ENCODE data around the gene RFX8. TPM values are rescaled to one million over a fixed set of nuclear protein-coding genes. Genes with fewer than 3 reads are reported as not detected.

RFX8 gene
- total and polyA plus RNA-seq, 4 donors = 0.96 to 2.1 (median 1.0) TPM; not detected in 1

GRCh38 chr2:101403745-101404144, 71.2 kb downstream of the RFX8 start:
- H3K4me3 ChIP-seq (ENCODE audit: low read length in 2 of 2) = no peak overlapping the region
- ATAC-seq (ENCODE audit: low FRiP score) (no peak), DNase-seq (no peak)
- no peaks in the 10 kb centered on the region for H3K27me3 ChIP-seq (ENCODE audit: control insufficient read depth in 1 of 2, insufficient read depth in 2 of 2, low read length in 1 of 2)
- no peaks in the 10 kb centered on the region for H3K36me3 ChIP-seq (ENCODE audit: control insufficient read depth in 1 of 2, insufficient read depth in 2 of 2, low read length in 1 of 2)
- WGBS, 2 donors = 93 to 97% methylated on average over 1 of the region's 1 CpG
- intact Hi-C loops (cut with DNase I) = no loop called here
- H3K9me3 ChIP-seq (ENCODE audit: control insufficient read depth, low read length) = no peaks in the 10 kb centered on the region
- no peak overlapping the region for H3K27ac ChIP-seq (ENCODE audit: low read depth in 1 of 2, low read length in 2 of 2)
- no peaks in the 10 kb centered on the region for H3K4me1 ChIP-seq (ENCODE audit: control insufficient read depth in 1 of 2, insufficient read depth in 2 of 2, low read length in 2 of 2)

GRCh38 chr2:101402630-101403029, 72.3 kb downstream of the RFX8 start:
- DNase-seq = no peak
- Histone ChIP-seq H3K9me3 (ENCODE audit: control insufficient read depth, low read length) (no peaks in the 10 kb centered on the region), H3K36me3 (ENCODE audit: control insufficient read depth in 1 of 2, insufficient read depth in 2 of 2, low read length in 1 of 2) (no peaks in the 10 kb centered on the region), H3K27me3 (ENCODE audit: control insufficient read depth in 1 of 2, insufficient read depth in 2 of 2, low read length in 1 of 2) (no peaks in the 10 kb centered on the region), H3K4me3 (ENCODE audit: low read length in 2 of 2) (no peak overlapping the region), H3K27ac (ENCODE audit: low read depth in 1 of 2, low read length in 2 of 2) (no peak overlapping the region), H3K4me1 (ENCODE audit: control insufficient read depth in 1 of 2, insufficient read depth in 2 of 2, low read length in 2 of 2) (no peaks in the 10 kb centered on the region)
- intact Hi-C loops (cut with DNase I) = no loop called here
- WGBS, 2 donors = 90 to 95% methylated on average over 6 of the region's 6 CpGs
- ATAC-seq (ENCODE audit: low FRiP score) = no peak

GRCh38 chr2:101401906-101402305, 73.0 kb downstream of the RFX8 start:
- DNase-seq (no peak), ATAC-seq (ENCODE audit: low FRiP score) (no peak)
- intact Hi-C loops (cut with DNase I) = no loop called here
- H3K27me3 ChIP-seq (ENCODE audit: control insufficient read depth in 1 of 2, insufficient read depth in 2 of 2, low read length in 1 of 2) = no peaks in the 10 kb centered on the region
- H3K27ac ChIP-seq (ENCODE audit: low read depth in 1 of 2, low read length in 2 of 2) = no peak overlapping the region
- no peaks in the 10 kb centered on the region for H3K4me1 ChIP-seq (ENCODE audit: control insufficient read depth in 1 of 2, insufficient read depth in 2 of 2, low read length in 2 of 2)
- 79 to 82% methylated on average over 5 of the region's 5 CpGs for WGBS, 2 donors
- no peaks in the 10 kb centered on the region for H3K36me3 ChIP-seq (ENCODE audit: control insufficient read depth in 1 of 2, insufficient read depth in 2 of 2, low read length in 1 of 2)
- no peaks in the 10 kb centered on the region for H3K9me3 ChIP-seq (ENCODE audit: control insufficient read depth, low read length)
- H3K4me3 ChIP-seq (ENCODE audit: low read length in 2 of 2) = no peak overlapping the region

GRCh38 chr2:101401326-101401665, 73.6 kb downstream of the RFX8 start:
- Histone ChIP-seq H3K36me3 (ENCODE audit: control insufficient read depth in 1 of 2, insufficient read depth in 2 of 2, low read length in 1 of 2) (no peaks in the 10 kb centered on the region), H3K9me3 (ENCODE audit: control insufficient read depth, low read length) (no peaks in the 10 kb centered on the region), H3K27me3 (ENCODE audit: control insufficient read depth in 1 of 2, insufficient read depth in 2 of 2, low read length in 1 of 2) (no peaks in the 10 kb centered on the region), H3K27ac (ENCODE audit: low read depth in 1 of 2, low read length in 2 of 2) (no peak overlapping the region), H3K4me3 (ENCODE audit: low read length in 2 of 2) (no peak overlapping the region), H3K4me1 (ENCODE audit: control insufficient read depth in 1 of 2, insufficient read depth in 2 of 2, low read length in 2 of 2) (no peaks in the 10 kb centered on the region)
- no peak for DNase-seq
- 93 to 96% methylated on average over 8 of the region's 8 CpGs for WGBS, 2 donors
- no peak for ATAC-seq (ENCODE audit: low FRiP score)
- intact Hi-C loops (cut with DNase I) = no loop called here

- intact Hi-C loops (cut with DNase I) = no loop called here
- no peaks in the 10 kb centered on the region for H3K4me1 ChIP-seq (ENCODE audit: control insufficient read depth in 1 of 2, insufficient read depth in 2 of 2, low read length in 2 of 2)
- DNase-seq = no peak
- H3K9me3 ChIP-seq (ENCODE audit: control insufficient read depth, low read length) = no peaks in the 10 kb centered on the region
- no peak overlapping the region for H3K4me3 ChIP-seq (ENCODE audit: low read length in 2 of 2)
- no peak overlapping the region for H3K27ac ChIP-seq (ENCODE audit: low read depth in 1 of 2, low read length in 2 of 2)
- 81 to 83% methylated on average over 18 of the region's 18 CpGs for WGBS, 2 donors
- H3K27me3 ChIP-seq (ENCODE audit: control insufficient read depth in 1 of 2, insufficient read depth in 2 of 2, low read length in 1 of 2) = no peaks in the 10 kb centered on the region
- no peaks in the 10 kb centered on the region for H3K36me3 ChIP-seq (ENCODE audit: control insufficient read depth in 1 of 2, insufficient read depth in 2 of 2, low read length in 1 of 2)
- ATAC-seq (ENCODE audit: low FRiP score) = no peak
These were observed 74.2 kb downstream of the RFX8 start for GRCh38 chr2:101400506-101401325.

GRCh38 chr2:101400048-101400447, 74.9 kb downstream of the RFX8 start:
- Histone ChIP-seq H3K36me3 (ENCODE audit: control insufficient read depth in 1 of 2, insufficient read depth in 2 of 2, low read length in 1 of 2) (no peaks in the 10 kb centered on the region), H3K4me3 (ENCODE audit: low read length in 2 of 2) (no peak overlapping the region), H3K27ac (ENCODE audit: low read depth in 1 of 2, low read length in 2 of 2) (no peak overlapping the region), H3K9me3 (ENCODE audit: control insufficient read depth, low read length) (no peaks in the 10 kb centered on the region), H3K27me3 (ENCODE audit: control insufficient read depth in 1 of 2, insufficient read depth in 2 of 2, low read length in 1 of 2) (no peaks in the 10 kb centered on the region), H3K4me1 (ENCODE audit: control insufficient read depth in 1 of 2, insufficient read depth in 2 of 2, low read length in 2 of 2) (no peaks in the 10 kb centered on the region)
- DNase-seq = no peak
- WGBS, 2 donors = 91 to 93% methylated on average over 8 of the region's 8 CpGs
- intact Hi-C loops (cut with DNase I) = no loop called here
- no peak for ATAC-seq (ENCODE audit: low FRiP score)

- no peak overlapping the region for H3K27ac ChIP-seq (ENCODE audit: low read depth in 1 of 2, low read length in 2 of 2)
These were observed 75.7 kb downstream of the RFX8 start for GRCh38 chr2:101399021-101399799.

GRCh38 chr2:101398116-101398821, 76.6 kb downstream of the RFX8 start:
- H3K4me1 ChIP-seq (ENCODE audit: control insufficient read depth in 1 of 2, insufficient read depth in 2 of 2, low read length in 2 of 2) = no peaks in the 10 kb centered on the region
- DNase-seq = no peak
- WGBS, 2 donors = 85 to 86% methylated on average over 10 of the region's 10 CpGs
- intact Hi-C loops (cut with DNase I) = no loop called here
- H3K36me3 ChIP-seq (ENCODE audit: control insufficient read depth in 1 of 2, insufficient read depth in 2 of 2, low read length in 1 of 2) = no peaks in the 10 kb centered on the region
- no peak for ATAC-seq (ENCODE audit: low FRiP score)
- no peaks in the 10 kb centered on the region for H3K9me3 ChIP-seq (ENCODE audit: control insufficient read depth, low read length)
- H3K27me3 ChIP-seq (ENCODE audit: control insufficient read depth in 1 of 2, insufficient read depth in 2 of 2, low read length in 1 of 2) = no peaks in the 10 kb centered on the region
- no peak overlapping the region for H3K4me3 ChIP-seq (ENCODE audit: low read length in 2 of 2)
- no peak overlapping the region for H3K27ac ChIP-seq (ENCODE audit: low read depth in 1 of 2, low read length in 2 of 2)

More at GRCh38 chr2:101399021-101399799, 75.7 kb downstream of the RFX8 start:
- WGBS, 2 donors = 91% methylated on average over 11 of the region's 11 CpGs
- ATAC-seq (ENCODE audit: low FRiP score) = no peak
- H3K27me3 ChIP-seq (ENCODE audit: control insufficient read depth in 1 of 2, insufficient read depth in 2 of 2, low read length in 1 of 2) = no peaks in the 10 kb centered on the region
- H3K9me3 ChIP-seq (ENCODE audit: control insufficient read depth, low read length) = no peaks in the 10 kb centered on the region
- no peak for DNase-seq
- intact Hi-C loops (cut with DNase I) = no loop called here
- no peaks in the 10 kb centered on the region for H3K4me1 ChIP-seq (ENCODE audit: control insufficient read depth in 1 of 2, insufficient read depth in 2 of 2, low read length in 2 of 2)
- H3K4me3 ChIP-seq (ENCODE audit: low read length in 2 of 2) = no peak overlapping the region
- H3K36me3 ChIP-seq (ENCODE audit: control insufficient read depth in 1 of 2, insufficient read depth in 2 of 2, low read length in 1 of 2) = no peaks in the 10 kb centered on the region

All from aorta (tissue), 5 donors.